ENCODE data around the gene MSMB. TPM values are rescaled to one million over a fixed set of nuclear protein-coding genes. Genes with fewer than 3 reads are reported as not detected.
A peak's percentile ranks its signal among the peaks of the same experiment; 100 is the strongest.
"Not testable (repeated sequence)": the region's sequence is repeated elsewhere in the genome, so short reads cannot be mapped to it uniquely, and the experiment has no call there.

The MSMB gene
- polyA plus RNA-seq, 1 donor from 2014 or later, result not detected

DNA sequence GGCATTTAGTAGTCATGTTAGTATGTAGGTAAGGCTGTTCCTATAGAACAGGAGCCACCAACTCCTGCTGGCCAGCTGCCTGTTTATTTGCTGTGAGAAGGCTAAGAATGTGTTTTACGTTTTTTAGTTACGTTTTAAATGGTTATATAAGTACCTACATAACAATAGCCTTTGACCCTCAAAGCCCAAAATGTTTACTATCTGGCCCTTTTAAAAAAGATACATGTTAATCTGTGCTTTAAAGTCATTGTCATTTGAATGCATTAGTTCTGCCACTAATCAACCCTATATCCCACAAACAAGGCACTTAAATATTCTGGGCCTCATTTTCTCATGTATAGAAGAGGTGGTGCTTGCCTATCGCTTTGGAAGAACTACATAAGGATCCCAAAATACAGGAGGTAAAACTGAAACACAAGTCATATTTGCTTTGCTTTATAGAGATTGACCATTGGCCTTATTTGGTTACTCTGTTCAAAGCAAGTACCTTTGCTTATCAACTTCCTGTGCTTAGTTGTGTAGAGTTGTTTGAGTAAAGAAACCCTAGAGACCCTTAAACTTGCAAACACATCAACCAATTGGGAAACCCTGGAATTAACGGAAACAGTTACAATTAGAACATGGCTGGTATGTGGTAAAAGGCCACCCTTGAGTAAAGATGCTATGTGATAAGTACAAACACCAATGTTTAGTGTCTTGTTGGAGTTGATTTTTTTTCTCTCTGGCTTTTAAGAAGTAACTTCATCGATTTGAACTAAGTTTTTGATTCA lies 47.9 kb downstream of the MSMB start:
- peaks cover 0 to 8% (median 2%) of the 10 kb centered on the region in 3 donors for H3K9me3 Mint-ChIP-seq
- H3K36me3 Mint-ChIP-seq, result peaks cover 16% of the 10 kb centered on the region
- H3K4me3 Mint-ChIP-seq, result no peak overlapping the region
- H3K27ac Mint-ChIP-seq, result peak overlapping the region in 1 of 3 donors; percentile 14
- H3K27me3 Mint-ChIP-seq, result no peaks in the 10 kb centered on the region
- peaks cover 0 to 4% (median 0%) of the 10 kb centered on the region in 3 donors for H3K4me1 Mint-ChIP-seq

DNA sequence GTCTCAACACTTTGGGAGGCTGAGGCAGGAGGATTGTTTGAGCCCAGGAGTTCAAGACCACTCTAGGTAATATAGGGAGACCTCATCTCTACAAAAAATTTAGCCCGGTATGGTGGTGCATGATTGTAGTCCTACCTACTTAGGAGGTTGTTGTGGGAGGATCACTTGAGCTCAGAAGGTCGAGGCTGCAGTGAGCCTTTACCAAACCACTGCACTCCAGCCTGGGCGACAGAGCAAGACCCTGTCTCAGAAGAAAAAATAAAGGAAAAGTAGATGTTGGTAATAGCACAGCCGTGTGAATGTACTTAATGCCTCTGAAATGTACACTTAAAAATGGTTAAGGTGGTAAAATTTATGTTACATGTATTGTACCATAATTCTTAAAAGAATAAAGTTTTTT lies 48.5 kb downstream of the MSMB start:
- peaks cover 0 to 8% (median 2%) of the 10 kb centered on the region in 3 donors for H3K9me3 Mint-ChIP-seq
- no peak overlapping the region for H3K4me3 Mint-ChIP-seq
- H3K4me1 Mint-ChIP-seq, result peaks cover 0 to 4% (median 0%) of the 10 kb centered on the region in 3 donors
- H3K27me3 Mint-ChIP-seq, result no peaks in the 10 kb centered on the region
- peaks cover 16% of the 10 kb centered on the region for H3K36me3 Mint-ChIP-seq
- no peak overlapping the region for H3K27ac Mint-ChIP-seq

DNA sequence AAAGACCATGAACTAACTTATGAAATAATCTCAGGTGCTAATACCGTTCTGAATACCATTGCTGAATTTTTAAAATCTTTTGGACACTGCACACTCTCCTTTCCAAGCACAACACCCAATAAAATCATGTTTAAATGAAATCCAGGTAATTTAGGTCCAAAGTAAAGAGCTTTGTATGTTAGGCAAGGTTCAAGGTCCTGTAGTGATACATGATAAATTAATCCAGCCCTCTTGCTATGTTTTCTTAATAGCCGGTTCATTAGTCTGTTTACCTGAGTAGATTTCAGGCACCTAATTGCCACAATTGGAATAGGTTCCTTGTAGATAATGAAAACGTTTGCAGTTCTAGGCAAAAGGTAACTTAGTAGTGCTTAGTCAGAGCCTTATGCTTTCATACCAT lies 60.5 kb downstream of the MSMB start:
- H3K4me3 Mint-ChIP-seq, H3K4me1 Mint-ChIP-seq, H3K27me3 Mint-ChIP-seq: not testable (repeated sequence)

DNA sequence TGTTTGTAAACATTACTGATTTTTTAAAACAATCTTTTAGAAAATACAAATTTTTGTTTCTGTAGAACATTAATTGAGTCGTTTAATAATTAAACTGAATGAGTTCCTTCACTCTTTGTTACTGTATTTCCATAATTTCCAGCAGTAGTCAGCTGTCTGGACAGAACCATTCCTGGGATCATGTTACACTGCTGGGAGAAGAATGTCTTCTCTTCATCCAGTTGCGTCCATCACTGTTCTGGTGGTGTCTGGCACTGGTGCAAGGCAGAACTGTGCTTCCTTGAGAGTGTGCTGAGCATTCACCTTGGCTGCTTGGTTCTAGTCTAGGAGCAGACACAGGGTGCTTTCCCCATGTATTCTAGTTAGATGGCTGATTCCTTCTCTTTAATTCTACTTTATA lies 61.6 kb downstream of the MSMB start:
- H3K4me1 Mint-ChIP-seq, H3K9me3 Mint-ChIP-seq, H3K27me3 Mint-ChIP-seq, H3K36me3 Mint-ChIP-seq, H3K27ac Mint-ChIP-seq, H3K4me3 Mint-ChIP-seq: not testable (repeated sequence)

More for the DNA sequence above, 60.5 kb downstream of the MSMB start:
- H3K9me3 Mint-ChIP-seq, H3K36me3 Mint-ChIP-seq: not testable (repeated sequence)
- H3K27ac Mint-ChIP-seq, result peak overlapping the region in 1 of 3 donors; percentile 16

DNA sequence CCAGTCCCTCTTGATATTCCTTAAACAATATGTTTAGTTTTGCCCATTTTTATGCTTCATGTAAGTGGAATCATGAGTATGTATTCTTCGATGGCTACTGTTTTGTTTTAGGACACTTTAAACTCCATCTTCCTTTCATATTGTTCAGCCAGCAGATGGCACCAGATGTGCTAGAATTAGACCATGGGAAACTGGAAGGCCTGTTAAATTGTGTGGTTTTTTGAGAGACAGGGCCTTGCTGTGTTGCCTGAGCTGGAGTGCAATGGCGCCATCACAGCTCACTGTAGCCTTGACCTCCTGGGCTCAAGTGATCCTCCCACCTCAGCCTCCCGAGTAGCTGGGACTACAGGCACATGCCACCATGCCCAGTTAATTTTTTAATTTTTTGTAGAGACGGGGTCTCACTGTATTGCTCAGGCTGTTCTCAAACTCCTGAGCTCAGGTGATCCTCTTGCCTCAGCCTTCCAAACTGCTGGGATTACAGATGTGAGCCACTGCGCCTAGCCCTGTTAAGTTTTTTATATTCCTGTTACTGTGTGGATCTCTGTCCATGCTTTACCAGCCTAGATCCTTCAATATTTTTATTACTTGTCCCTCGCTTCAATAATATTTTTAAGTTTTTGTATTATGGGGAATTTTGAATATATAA lies 62.4 kb downstream of the MSMB start:
- H3K4me1 Mint-ChIP-seq, H3K27ac Mint-ChIP-seq, H3K36me3 Mint-ChIP-seq, H3K4me3 Mint-ChIP-seq, H3K27me3 Mint-ChIP-seq, H3K9me3 Mint-ChIP-seq: not testable (repeated sequence)

Other genes starting within 250 kb of the MSMB start
- gene AGAP4, start 198.8 kb downstream of the MSMB start, polyA plus RNA-seq, result 2.8 TPM
- 57.9 TPM for gene TIMM23, start 73.8 kb downstream of the MSMB start, polyA plus RNA-seq
- 110 TPM for gene NCOA4, start 15.6 kb downstream of the MSMB start, polyA plus RNA-seq
- gene ANTXRL, start 240.7 kb upstream of the MSMB start, polyA plus RNA-seq, result not detected

Measured in IgD-negative memory B cell (primary cell).